A549 (cell line): ENCODE data around the gene CEP162. TPM values are rescaled to one million over a fixed set of nuclear protein-coding genes. Genes with fewer than 3 reads are reported as not detected.

ENCODE experiments used
- ATAC-seq, 2 experiments: fragments of 200-7000 bp in 1 of 2; fragments of >200 bp in 1 of 2; cut with Nextera tagmentation in 1 of 2; cut with Tn5 transposase in 1 of 2; 3 replicates each; pipeline versions ENCODE4 v1.8.0 to v1.9.1; 2018 to 2020; ENCODE audit warnings: mild to moderate bottlenecking in 1 of 2, moderate library complexity in 1 of 2
- CTCF ChIA-PET: fragments of 300-600 bp; sonication (Branson Sonifier 250); formaldehyde crosslinking; extraction: SDS; loops from one replicate; lab custom pipeline; 2021; ENCODE audit warnings: antibody characterized with exemption, inconsistent platforms; lab: Yijun Ruan, JAX
- POLR2A ChIA-PET: fragments of 350-600 bp; formaldehyde crosslinking; extraction: SDS; loops from one replicate; lab custom pipeline; 2021; ENCODE audit warnings: antibody characterized with exemption, inconsistent platforms; lab: Yijun Ruan, JAX
- DNase-seq, 2 experiments: peaks; one replicate each; pipeline versions ENCODE4 v3.0.0 to v3.0.0-alpha.2; 2011 to 2016; ENCODE audit warnings: low read depth in 1 of 2, low spot score in 1 of 2
- FAIRE-seq: peaks from 2 replicates; lab custom pipeline; 2011; peaks lifted over from hg19 to GRCh38; lab: Jason Lieb, UNC
- H3K27ac ChIP-seq, 2 experiments: fragments of >200 bp; sonication (Bioruptor Twin); formaldehyde crosslinking; 3 replicates each; pipeline ENCODE4 v1.5.1; 2016 to 2017
- H3K4me1 ChIP-seq: fragments of >200 bp; sonication (Bioruptor Twin); formaldehyde crosslinking; 3 replicates; pipeline ENCODE4 v1.6.1; 2016
- H3K4me2 ChIP-seq: fragments of >200 bp; sonication (Bioruptor Twin); formaldehyde crosslinking; 3 replicates; pipeline ENCODE4 v1.6.1; 2016
- H3K4me3 ChIP-seq: fragments of >200 bp; sonication (Bioruptor Twin); formaldehyde crosslinking; 3 replicates; pipeline ENCODE4 v1.5.1; 2016
- H3K9me3 ChIP-seq: fragments of >200 bp; sonication (Bioruptor Twin); formaldehyde crosslinking; 3 replicates; pipeline ENCODE4 v1.6.1; 2016
- BCL3 ChIP-seq: fragments of >200 bp; sonication (Bioruptor Twin); formaldehyde crosslinking; IDR thresholded peaks from 3 replicates; pipeline ENCODE4 v1.6.1; 2016
- CHD2 ChIP-seq: fragments of 150-350 bp; IDR thresholded peaks from 2 replicates; pipeline ENCODE4 v1.6.1; 2014; ENCODE audit warnings: low read length; ENCODE audit not compliant: partially characterized antibody
- CHD4 ChIP-seq: fragments of 200-600 bp; sonication (generic); IDR thresholded peaks from 2 replicates; pipeline ENCODE4 v1.6.1; 2016; ENCODE audit warnings: antibody characterized with exemption, mild to moderate bottlenecking, borderline replicate concordance
- CTCF ChIP-seq: fragments of >200 bp; sonication (Bioruptor Twin); formaldehyde crosslinking; IDR thresholded peaks from 3 replicates; pipeline ENCODE4 v1.5.1; 2016
- EHF ChIP-seq: fragments of 250-450 bp; sonication (Bioruptor Pico); IDR thresholded peaks from 2 replicates; pipeline ENCODE4 v1.5.0; 2020; ENCODE audit warnings: mild to moderate bottlenecking
- ELK1 ChIP-seq: fragments of 150-350 bp; IDR thresholded peaks from 2 replicates; pipeline ENCODE4 v1.6.1; 2014; ENCODE audit warnings: low read depth, mild to moderate bottlenecking, low read length
- EP300 ChIP-seq, 2 experiments: fragments of >200 bp; sonication (Bioruptor Twin); formaldehyde crosslinking; IDR thresholded peaks; 2 replicates in 1 of 2; 3 replicates in 1 of 2; pipeline ENCODE4 v1.6.1; 2016 to 2017
- ESRRA ChIP-seq: fragments of 150-350 bp; IDR thresholded peaks from 2 replicates; pipeline ENCODE4 v1.6.1; 2014; ENCODE audit warnings: mild to moderate bottlenecking, low read length, borderline replicate concordance
- FOSB ChIP-seq: fragments of 250-450 bp; sonication (Bioruptor Pico); IDR thresholded peaks from 2 replicates; pipeline ENCODE4 v1.5.0; 2020; ENCODE audit warnings: mild to moderate bottlenecking, moderate library complexity
- FOSL2 ChIP-seq, 2 experiments: fragments of 450-650 bp in 1 of 2; fragments of >200 bp in 1 of 2; sonication (Bioruptor Twin) in 1 of 2; formaldehyde crosslinking; IDR thresholded peaks; 2 replicates each; pipeline versions ENCODE4 v1.5.0 to v1.6.1; 2016 to 2020; ENCODE audit warnings: mild to moderate bottlenecking in 1 of 2, moderate library complexity in 1 of 2
- FOXS1 ChIP-seq: fragments of 250-450 bp; sonication (Bioruptor Pico); IDR thresholded peaks from 2 replicates; pipeline ENCODE4 v1.5.0; 2020; ENCODE audit warnings: mild to moderate bottlenecking, moderate library complexity
- GATA3 ChIP-seq: IDR thresholded peaks from 2 replicates; pipeline ENCODE4 v1.6.1; 2012; ENCODE audit warnings: borderline replicate concordance
- HDAC2 ChIP-seq: fragments of 200-600 bp; sonication (generic); IDR thresholded peaks from 2 replicates; pipeline ENCODE4 v1.6.1; 2016
- HEYL ChIP-seq: fragments of 250-450 bp; sonication (Bioruptor Pico); IDR thresholded peaks from 2 replicates; pipeline ENCODE4 v1.8.0; 2021; ENCODE audit warnings: mild to moderate bottlenecking, moderate library complexity
- HOXA7 ChIP-seq: fragments of 250-450 bp; sonication (Bioruptor Pico); IDR thresholded peaks from 2 replicates; pipeline ENCODE4 v1.5.0; 2020; ENCODE audit warnings: mild to moderate bottlenecking, moderate library complexity
- JUNB ChIP-seq: fragments of >200 bp; sonication (Bioruptor Twin); formaldehyde crosslinking; IDR thresholded peaks from 2 replicates; pipeline ENCODE4 v1.6.1; 2016
- KDM1A ChIP-seq: fragments of 200-600 bp; sonication (generic); IDR thresholded peaks from 2 replicates; pipeline ENCODE4 v1.6.1; 2016; ENCODE audit warnings: low read depth, mild to moderate bottlenecking
- NPAS2 ChIP-seq: fragments of 250-450 bp; sonication (Bioruptor Pico); IDR thresholded peaks from 2 replicates; pipeline ENCODE4 v1.8.0; 2022; ENCODE audit warnings: mild to moderate bottlenecking, moderate library complexity, borderline replicate concordance
- NR3C1 ChIP-seq: fragments of >200 bp; sonication (Bioruptor Twin); formaldehyde crosslinking; IDR thresholded peaks from 3 replicates; pipeline ENCODE4 v1.6.1; 2017
- POLR2A ChIP-seq: IDR thresholded peaks from 2 replicates; pipeline ENCODE4 v1.6.1; 2012; ENCODE audit warnings: mild to moderate bottlenecking, low read length
- RAD21 ChIP-seq, 2 experiments: fragments of >200 bp in 1 of 2; sonication (Bioruptor Twin) in 1 of 2; formaldehyde crosslinking in 1 of 2; IDR thresholded peaks in 1 of 2; conservative IDR thresholded peaks in 1 of 2; 2 replicates in 1 of 2; 3 replicates in 1 of 2; pipeline ENCODE4 v1.6.1; 2012 to 2018; ENCODE audit warnings: inconsistent platforms in 1 of 2
- RFX5 ChIP-seq: fragments of 450-650 bp; IDR thresholded peaks from 2 replicates; pipeline ENCODE4 v1.7.1; 2014; ENCODE audit warnings: antibody characterized with exemption, mild to moderate bottlenecking, moderate library complexity
- RNF2 ChIP-seq: fragments of 200-600 bp; sonication (generic); IDR thresholded peaks from 2 replicates; pipeline ENCODE4 v1.6.1; 2016; ENCODE audit warnings: low read depth, mild to moderate bottlenecking, antibody characterized with exemption, moderate library complexity, borderline replicate concordance
- SMC3 ChIP-seq: fragments of >200 bp; sonication (Bioruptor Twin); formaldehyde crosslinking; IDR thresholded peaks from 3 replicates; pipeline ENCODE4 v1.6.1; 2018; ENCODE audit warnings: inconsistent platforms
- TFCP2L1 ChIP-seq: fragments of 250-450 bp; sonication (Bioruptor Pico); IDR thresholded peaks from 2 replicates; pipeline ENCODE4 v1.5.0; 2021; ENCODE audit warnings: mild to moderate bottlenecking
- ZFP36 ChIP-seq: fragments of 450-650 bp; IDR thresholded peaks from 2 replicates; pipeline ENCODE4 v1.6.1; 2014; ENCODE audit warnings: borderline replicate concordance; ENCODE audit not compliant: partially characterized antibody
- ZNF302 ChIP-seq: fragments of 250-450 bp; sonication (Bioruptor Pico); IDR thresholded peaks from 2 replicates; pipeline ENCODE4 v1.9.0; 2021; ENCODE audit warnings: inconsistent platforms, mild to moderate bottlenecking, moderate library complexity
- WGBS: methylation state at CpG from one replicate; pipeline ENCODE4 v1.1.6; 2017; ENCODE audit errors: missing lambda C conversion rate; 5-methylcytosine and 5-hydroxymethylcytosine counted together
- polyA plus RNA-seq, 4 experiments: library from polyadenylated mRNA; depleted of rRNA in 3 of 4; stranded (reverse); fragments of >200 nt; fragmentation: RNase III in 1 of 4; extraction: RNeasy Plus Mini Kit Qiagen cat#74134 plus additional on column Dnase treatment in 1 of 4; gene quantifications; 2 replicates in 3 of 4; 3 replicates in 1 of 4; pipeline ENCODE4 v1.2.3, GENCODE V29; 2011 to 2017

Gene CEP162
- polyA plus RNA-seq, 2 of the 4 experiments (the other 2 are of a cell fraction) = 2.1 to 2.3 TPM

DNA sequence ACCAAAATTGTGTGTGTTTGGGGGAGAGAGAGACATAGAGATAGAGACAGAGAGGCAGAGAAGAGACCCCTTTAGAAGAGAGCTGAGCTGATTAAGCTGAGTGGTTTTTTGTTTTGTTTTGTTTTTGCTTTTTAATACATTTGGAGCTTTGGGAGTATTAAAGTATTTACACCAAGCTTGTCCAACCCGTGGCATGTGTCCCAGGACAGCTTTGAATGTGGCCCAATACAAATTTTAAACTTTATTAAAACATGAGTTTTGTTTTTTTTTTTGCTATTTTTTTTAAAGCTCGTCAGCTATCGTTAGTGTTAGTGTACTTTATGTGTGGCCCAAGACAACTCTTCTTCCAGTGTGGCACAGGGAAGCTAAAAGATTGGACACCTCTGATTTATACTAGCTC lies 137.9 kb downstream of the CEP162 start:
- no peak overlapping the region for H3K4me3 ChIP-seq
- H3K27ac ChIP-seq = no peak overlapping the region
- ATAC-seq (no peak), DNase-seq (no peak), FAIRE-seq (no peak)
- ChIA-PET CTCF (interaction anchor here (0.6 kb wide), 1 partner anchor 203 kb away, joined by 3 read pairs; no protein-coding TSS in a partner anchor), POLR2A (no interaction called here)
- WGBS = 36% methylated on average over 3 of the region's 3 CpGs
- TF ChIP-seq ELK1 (no peak), CHD2 (no peak), BCL3 (no peak), ZFP36 (no peak), FOSL2 (IDR thresholded peaks at IDR 0.05) (no peak), FOSL2 (CRISPR knock-in tag; IDR thresholded peaks at IDR 0.05) (no peak), HDAC2 (no peak)
- no peak overlapping the region for H3K4me2 ChIP-seq
- H3K4me1 ChIP-seq = no peaks in the 10 kb centered on the region
- H3K9me3 ChIP-seq = no peaks in the 10 kb centered on the region

DNA sequence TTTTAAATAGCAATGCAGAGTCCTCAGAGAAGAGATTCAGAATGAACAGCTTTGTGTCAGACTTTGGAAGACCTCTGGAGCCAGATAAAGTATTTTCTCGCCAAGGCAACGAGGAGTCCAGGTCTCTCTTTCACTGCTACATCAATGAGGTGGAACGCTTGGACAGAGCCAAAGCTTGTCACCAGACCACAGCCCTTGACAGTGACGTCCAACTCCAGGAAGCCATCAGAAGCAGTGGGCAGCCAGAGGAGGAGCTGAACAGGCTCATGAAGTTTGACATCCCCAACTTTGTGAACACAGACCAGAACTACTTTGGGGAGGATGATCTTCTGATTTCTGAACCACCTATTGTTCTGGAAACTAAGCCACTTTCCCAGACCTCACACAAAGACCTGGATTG lies 138.4 kb downstream of the CEP162 start:
- Histone ChIP-seq H3K4me3 (no peak overlapping the region), H3K4me1 (no peaks in the 10 kb centered on the region), H3K4me2 (no peak overlapping the region), H3K9me3 (no peaks in the 10 kb centered on the region), H3K27ac (no peak overlapping the region)
- DNase-seq (no peak), ATAC-seq (no peak), FAIRE-seq (no peak)
- CTCF ChIA-PET = interaction anchor here (0.6 kb wide), 1 partner anchor 202 kb away, joined by 3 read pairs; no protein-coding TSS in a partner anchor
- POLR2A ChIA-PET = no interaction called here
- 23% methylated on average over 3 of the region's 4 CpGs for WGBS
- no peak for TF ChIP-seq NR3C1
- no peak for TF ChIP-seq HOXA7 (CRISPR knock-in tag)
- no peak for TF ChIP-seq SMC3
- no peak for TF ChIP-seq TFCP2L1 (CRISPR knock-in tag)
- no peak for TF ChIP-seq ESRRA
- TF ChIP-seq JUNB = no peak
- TF ChIP-seq EHF (CRISPR knock-in tag) = no peak

DNA sequence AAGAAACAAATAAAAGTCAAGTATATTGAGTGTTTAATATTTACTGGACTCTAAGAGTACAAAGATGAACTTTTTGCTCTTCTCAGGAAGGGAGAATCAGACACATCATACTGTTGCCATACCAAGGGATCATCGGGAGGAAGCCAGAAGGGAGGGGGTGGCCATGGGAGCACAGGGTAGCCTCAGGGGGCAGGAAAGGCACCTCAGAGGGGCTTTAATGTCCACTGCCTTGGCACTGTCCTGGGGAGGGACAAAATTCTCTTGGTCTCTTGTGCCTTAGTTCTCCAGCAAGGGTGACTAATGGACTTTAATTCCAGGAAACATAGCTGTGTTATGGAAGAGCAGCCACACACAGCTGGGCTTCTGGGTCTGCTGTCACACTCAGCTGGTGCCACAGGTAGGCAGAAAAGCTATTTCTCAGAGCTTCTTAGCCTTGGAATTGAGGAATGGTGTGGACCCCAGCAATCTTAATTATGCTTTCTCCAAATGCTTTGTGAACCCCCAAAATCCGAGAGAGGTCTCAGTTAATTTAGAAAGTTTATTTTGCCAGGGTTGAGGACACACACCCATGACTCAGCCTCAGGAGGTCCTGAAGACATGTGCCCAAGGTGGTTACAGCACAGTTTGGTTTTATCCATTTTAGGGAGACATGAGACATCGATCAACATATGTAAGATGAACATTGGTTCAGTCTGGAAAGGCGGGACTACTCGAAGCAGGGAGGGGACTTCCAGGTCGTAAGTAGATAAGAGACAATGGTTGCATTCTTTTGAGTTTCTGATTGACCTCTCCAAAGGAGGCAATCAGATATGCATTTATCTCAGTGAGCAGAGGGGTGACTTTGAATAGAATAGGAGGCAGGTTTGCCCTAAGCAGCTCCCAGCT lies 140.7 kb downstream of the CEP162 start:
- Histone ChIP-seq H3K27ac (no peak overlapping the region), H3K4me1 (no peaks in the 10 kb centered on the region), H3K9me3 (no peaks in the 10 kb centered on the region), H3K4me2 (no peak overlapping the region), H3K4me3 (no peak overlapping the region)
- TF ChIP-seq GATA3 = no peak
- no peak for TF ChIP-seq ZFP36
- TF ChIP-seq RAD21 (conservative IDR thresholded peaks at IDR 0.05 in 1 of 2, IDR thresholded peaks at IDR 0.05 in 1 of 2) = no peak
- TF ChIP-seq HOXA7 (CRISPR knock-in tag) = no peak
- FAIRE-seq (no peak), ATAC-seq (no peak), DNase-seq (no peak)
- 46% methylated on average over 6 of the region's 6 CpGs for WGBS
- POLR2A ChIA-PET = no interaction called here
- CTCF ChIA-PET = no interaction called here

DNA sequence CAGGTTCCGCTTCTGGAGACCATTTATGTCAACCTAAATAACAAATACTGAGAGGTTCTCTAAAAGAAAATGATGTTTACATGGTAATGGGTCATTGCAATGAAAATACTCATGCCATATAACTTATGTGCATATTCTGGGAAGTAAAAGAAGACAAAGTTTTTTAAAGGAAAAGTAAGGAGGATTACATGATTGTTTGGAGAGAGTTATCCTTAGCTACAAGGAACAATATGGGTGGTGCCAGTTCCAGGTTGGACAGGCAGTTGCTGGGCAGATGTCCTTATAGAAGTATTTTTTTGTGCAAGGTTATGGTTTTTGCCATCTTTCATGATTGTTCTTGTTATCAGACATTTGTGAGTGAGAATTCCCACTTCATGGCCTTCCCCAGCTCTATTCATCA lies 141.4 kb downstream of the CEP162 start:
- Histone ChIP-seq H3K4me2 (no peak overlapping the region), H3K4me3 (no peak overlapping the region), H3K9me3 (no peaks in the 10 kb centered on the region), H3K27ac (no peak overlapping the region), H3K4me1 (no peaks in the 10 kb centered on the region)
- ATAC-seq = no peak
- FAIRE-seq = no peak
- DNase-seq = no peak
- ChIA-PET POLR2A (no interaction called here), CTCF (no interaction called here)
- WGBS = 29% methylated on average over 1 of the region's 1 CpG
- TF ChIP-seq CHD4 (no peak), POLR2A (no peak), HEYL (CRISPR knock-in tag) (no peak), CTCF (no peak), FOXS1 (CRISPR knock-in tag) (no peak), NPAS2 (CRISPR knock-in tag) (no peak), RNF2 (no peak), EP300 (IDR thresholded peaks at IDR 0.05) (no peak), FOSB (no peak), FOSL2 (IDR thresholded peaks at IDR 0.05) (no peak), FOSL2 (CRISPR knock-in tag; IDR thresholded peaks at IDR 0.05) (no peak), KDM1A (no peak), RFX5 (no peak), ZNF302 (CRISPR knock-in tag) (no peak)
